SK-N-SH treated with all-trans-retinoic acid at 6 μM for 48 hours (cell line): ENCODE data around the gene DCC.

Experiments used
- CSDC2 ChIP-seq: fragments of 250-450 bp; sonication (Bioruptor Pico); IDR thresholded peaks from 2 replicates; pipeline ENCODE4 v1.5.0; 2020; ENCODE audit warnings: mild to moderate bottlenecking, moderate library complexity
- OSR1 ChIP-seq: fragments of 250-450 bp; sonication (Bioruptor Pico); IDR thresholded peaks from 2 replicates; pipeline ENCODE4 v1.8.0; 2022; ENCODE audit warnings: moderate library complexity, mild to moderate bottlenecking, inconsistent platforms
- PPARA ChIP-seq: fragments of 250-450 bp; sonication (Bioruptor Pico); IDR thresholded peaks from 2 replicates; pipeline ENCODE4 v1.5.0; 2020; ENCODE audit warnings: mild to moderate bottlenecking, borderline replicate concordance
- RARB ChIP-seq: fragments of 250-450 bp; sonication (Bioruptor Pico); IDR thresholded peaks from 2 replicates; pipeline ENCODE4 v1.8.0; 2021; ENCODE audit warnings: mild to moderate bottlenecking, moderate library complexity
- SNAI2 ChIP-seq: fragments of 250-450 bp; sonication (Bioruptor Pico); IDR thresholded peaks from 2 replicates; pipeline ENCODE4 v1.5.0; 2020; ENCODE audit warnings: mild to moderate bottlenecking, moderate library complexity
- TCF4 ChIP-seq: fragments of 250-450 bp; sonication (Bioruptor Pico); IDR thresholded peaks from 2 replicates; pipeline ENCODE4 v1.8.0; 2021; ENCODE audit warnings: mild to moderate bottlenecking, moderate library complexity, borderline replicate concordance
- TOX ChIP-seq: fragments of 250-450 bp; sonication (Bioruptor Pico); IDR thresholded peaks from 2 replicates; pipeline ENCODE4 v1.8.0; 2021; ENCODE audit warnings: mild to moderate bottlenecking, moderate library complexity, borderline replicate concordance
- TSHZ2 ChIP-seq: fragments of 250-450 bp; sonication (Bioruptor Pico); IDR thresholded peaks from 2 replicates; pipeline ENCODE4 v1.5.0; 2020; ENCODE audit warnings: mild to moderate bottlenecking, moderate library complexity
- ZFP30 ChIP-seq: fragments of 450-650 bp; formaldehyde crosslinking; IDR thresholded peaks from 2 replicates; pipeline ENCODE4 v1.5.0; 2022; ENCODE audit warnings: mild to moderate bottlenecking, moderate library complexity
- ZNF565 ChIP-seq: fragments of 450-650 bp; formaldehyde crosslinking; conservative IDR thresholded peaks from 2 replicates; pipeline ENCODE4 v1.5.0; 2020; ENCODE audit warnings: low read depth, mild to moderate bottlenecking, moderate library complexity
- TF ChIP-seq, protein P1 (sequence below): fragments of 250-450 bp; sonication (Bioruptor Pico); IDR thresholded peaks from 2 replicates; pipeline ENCODE4 v1.8.0; 2020; ENCODE audit warnings: mild to moderate bottlenecking, moderate library complexity, borderline replicate concordance

- no peak for TF ChIP-seq CSDC2
- TF ChIP-seq ZNF565: no peak
- no peak for TF ChIP-seq PPARA (CRISPR knock-in tag)
- TF ChIP-seq TSHZ2: no peak
- no peak for TF ChIP-seq ZFP30
- TF ChIP-seq OSR1 (CRISPR knock-in tag): no peak
- TF ChIP-seq TOX (CRISPR knock-in tag): no peak
- TF ChIP-seq RARB: no peak
- TF ChIP-seq, protein P1, sequence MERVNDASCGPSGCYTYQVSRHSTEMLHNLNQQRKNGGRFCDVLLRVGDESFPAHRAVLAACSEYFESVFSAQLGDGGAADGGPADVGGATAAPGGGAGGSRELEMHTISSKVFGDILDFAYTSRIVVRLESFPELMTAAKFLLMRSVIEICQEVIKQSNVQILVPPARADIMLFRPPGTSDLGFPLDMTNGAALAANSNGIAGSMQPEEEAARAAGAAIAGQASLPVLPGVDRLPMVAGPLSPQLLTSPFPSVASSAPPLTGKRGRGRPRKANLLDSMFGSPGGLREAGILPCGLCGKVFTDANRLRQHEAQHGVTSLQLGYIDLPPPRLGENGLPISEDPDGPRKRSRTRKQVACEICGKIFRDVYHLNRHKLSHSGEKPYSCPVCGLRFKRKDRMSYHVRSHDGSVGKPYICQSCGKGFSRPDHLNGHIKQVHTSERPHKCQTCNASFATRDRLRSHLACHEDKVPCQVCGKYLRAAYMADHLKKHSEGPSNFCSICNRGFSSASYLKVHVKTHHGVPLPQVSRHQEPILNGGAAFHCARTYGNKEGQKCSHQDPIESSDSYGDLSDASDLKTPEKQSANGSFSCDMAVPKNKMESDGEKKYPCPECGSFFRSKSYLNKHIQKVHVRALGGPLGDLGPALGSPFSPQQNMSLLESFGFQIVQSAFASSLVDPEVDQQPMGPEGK (CRISPR knock-in tag): no peak
- no peak for TF ChIP-seq TCF4 (CRISPR knock-in tag)
- TF ChIP-seq SNAI2 (CRISPR knock-in tag): no peak
These were observed 206.8 kb downstream of the DCC start for GRCh38 chr18:52546686-52547346.
